Peyer's patch (tissue), 4 donors: ENCODE measurements around the gene SYNDIG1. TPM values are rescaled to one million over a fixed set of nuclear protein-coding genes. Genes with fewer than 3 reads are reported as not detected.

ENCODE experiments used
- DNase-seq, 3 donors: peaks; one replicate each; pipeline ENCODE4 v3.0.0-alpha.2; 2017 to 2019
- H3K27ac ChIP-seq, 4 donors: fragments of 200-600 bp; sonication (generic); one replicate each; pipeline ENCODE4 v1.5.1; 2016 to 2019
- H3K27me3 ChIP-seq, 2 donors: fragments of 200-600 bp; sonication (generic); one replicate each; pipeline ENCODE4 v1.5.1; 2019
- H3K36me3 ChIP-seq, 3 donors: fragments of 200-600 bp; sonication (generic); one replicate each; pipeline ENCODE4 v1.5.1; 2016 to 2019
- H3K4me1 ChIP-seq, 4 donors: fragments of 200-600 bp; sonication (generic); one replicate each; pipeline ENCODE4 v1.5.1; 2016 to 2019
- H3K4me3 ChIP-seq, 4 donors: fragments of 200-600 bp; sonication (generic); 1 replicate in 3 of 4; 2 replicates in 1 of 4; pipeline ENCODE4 v1.5.1; 2016 to 2019; ENCODE audit warnings: mild to moderate bottlenecking in 1 of 4
- H3K9me3 ChIP-seq, 4 donors: fragments of 200-600 bp; sonication (generic); one replicate each; pipeline ENCODE4 v1.5.1; 2016 to 2019; ENCODE audit warnings: mild to moderate bottlenecking in 1 of 4
- POLR2A ChIP-seq, 2 donors: fragments of 450-650 bp; IDR thresholded peaks; one replicate each; pipeline ENCODE4 v1.5.1; 2017; ENCODE audit warnings: antibody characterized with exemption in 2 of 2, mild to moderate bottlenecking in 2 of 2, moderate library complexity in 2 of 2
- total RNA-seq, 4 donors: library from RNA; depleted of rRNA; stranded (reverse); fragments of >200 nt; gene quantifications; one replicate each; pipeline ENCODE4 v1.1.0, GENCODE V29; 2016
- TF ChIP-seq, protein P1 (sequence below), 6 experiments: fragments of 450-650 bp in 4 of 6; fragments of 200-600 bp in 2 of 6; sonication (generic) in 1 of 6; IDR thresholded peaks; one replicate each; pipeline ENCODE4 v1.5.1; 2017 to 2019; ENCODE audit warnings: antibody characterized with exemption in 6 of 6, mild to moderate bottlenecking in 3 of 6, moderate library complexity in 1 of 6

SYNDIG1 gene
- total RNA-seq, 4 donors from 2014 or later, result 0.76 to 1.7 TPM; not detected in 2

DNA sequence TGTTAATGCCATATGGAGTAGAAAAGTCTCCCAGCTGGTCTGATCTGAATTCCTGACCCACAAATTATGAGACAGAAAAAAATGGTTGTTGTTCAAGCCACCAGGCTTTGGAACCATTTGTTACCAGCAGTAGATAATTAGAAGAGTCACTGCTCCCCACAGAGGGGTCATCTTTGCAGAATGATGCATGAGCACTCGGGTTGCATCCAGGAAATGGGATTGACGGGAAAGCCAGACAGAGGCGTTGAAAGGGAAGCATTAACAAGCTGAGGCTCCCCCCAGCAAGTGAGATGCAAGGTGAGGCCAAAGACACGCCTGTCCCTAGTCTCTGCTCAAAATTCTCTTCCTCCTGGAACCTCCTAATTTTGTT, 182.5 kb downstream of the SYNDIG1 start:
- no peak overlapping the region for H3K27ac ChIP-seq
- no peaks in the 10 kb centered on the region for H3K4me1 ChIP-seq

DNA sequence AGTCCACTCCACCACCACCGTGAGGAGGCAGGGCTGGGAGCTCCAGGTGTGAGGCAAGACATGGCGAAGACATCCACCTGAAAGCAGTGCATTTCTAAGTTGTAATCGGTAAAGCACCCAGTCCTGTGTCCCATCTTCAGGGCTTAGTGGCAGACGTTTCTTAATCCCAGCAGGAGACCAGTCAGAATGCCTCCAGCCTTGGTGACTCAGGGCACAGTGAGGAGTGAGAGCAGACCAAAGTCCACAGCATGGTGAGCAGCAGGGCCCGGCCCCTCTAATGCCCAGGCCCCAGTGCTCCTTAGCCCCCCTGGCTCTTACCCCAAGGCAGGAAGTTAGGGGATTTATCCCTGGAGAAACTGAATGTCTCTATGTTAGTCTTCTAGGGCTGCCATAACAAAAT, 183.9 kb downstream of the SYNDIG1 start:
- TF ChIP-seq POLR2A (IDR thresholded peaks at IDR 0.05), result no peak
- TF ChIP-seq, protein P1, sequence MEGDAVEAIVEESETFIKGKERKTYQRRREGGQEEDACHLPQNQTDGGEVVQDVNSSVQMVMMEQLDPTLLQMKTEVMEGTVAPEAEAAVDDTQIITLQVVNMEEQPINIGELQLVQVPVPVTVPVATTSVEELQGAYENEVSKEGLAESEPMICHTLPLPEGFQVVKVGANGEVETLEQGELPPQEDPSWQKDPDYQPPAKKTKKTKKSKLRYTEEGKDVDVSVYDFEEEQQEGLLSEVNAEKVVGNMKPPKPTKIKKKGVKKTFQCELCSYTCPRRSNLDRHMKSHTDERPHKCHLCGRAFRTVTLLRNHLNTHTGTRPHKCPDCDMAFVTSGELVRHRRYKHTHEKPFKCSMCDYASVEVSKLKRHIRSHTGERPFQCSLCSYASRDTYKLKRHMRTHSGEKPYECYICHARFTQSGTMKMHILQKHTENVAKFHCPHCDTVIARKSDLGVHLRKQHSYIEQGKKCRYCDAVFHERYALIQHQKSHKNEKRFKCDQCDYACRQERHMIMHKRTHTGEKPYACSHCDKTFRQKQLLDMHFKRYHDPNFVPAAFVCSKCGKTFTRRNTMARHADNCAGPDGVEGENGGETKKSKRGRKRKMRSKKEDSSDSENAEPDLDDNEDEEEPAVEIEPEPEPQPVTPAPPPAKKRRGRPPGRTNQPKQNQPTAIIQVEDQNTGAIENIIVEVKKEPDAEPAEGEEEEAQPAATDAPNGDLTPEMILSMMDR (IDR thresholded peaks at IDR 0.05), result no peak
- Histone ChIP-seq H3K27me3 (no peaks in the 10 kb centered on the region), H3K9me3 (no peaks in the 10 kb centered on the region), H3K4me1 (no peaks in the 10 kb centered on the region), H3K4me3 (no peak overlapping the region), H3K36me3 (no peaks in the 10 kb centered on the region), H3K27ac (no peak overlapping the region)
- DNase-seq, result peak in 1 of 3 donors; percentile 5

More for the DNA sequence above, 182.5 kb downstream of the SYNDIG1 start:
- no peaks in the 10 kb centered on the region for H3K27me3 ChIP-seq
- no peak for TF ChIP-seq POLR2A (IDR thresholded peaks at IDR 0.05)
- TF ChIP-seq, protein P1 (IDR thresholded peaks at IDR 0.05), result no peak
- H3K9me3 ChIP-seq, result no peaks in the 10 kb centered on the region
- H3K4me3 ChIP-seq, result no peak overlapping the region
- no peaks in the 10 kb centered on the region for H3K36me3 ChIP-seq
- peak in 1 of 3 donors; percentile 7 for DNase-seq

DNA sequence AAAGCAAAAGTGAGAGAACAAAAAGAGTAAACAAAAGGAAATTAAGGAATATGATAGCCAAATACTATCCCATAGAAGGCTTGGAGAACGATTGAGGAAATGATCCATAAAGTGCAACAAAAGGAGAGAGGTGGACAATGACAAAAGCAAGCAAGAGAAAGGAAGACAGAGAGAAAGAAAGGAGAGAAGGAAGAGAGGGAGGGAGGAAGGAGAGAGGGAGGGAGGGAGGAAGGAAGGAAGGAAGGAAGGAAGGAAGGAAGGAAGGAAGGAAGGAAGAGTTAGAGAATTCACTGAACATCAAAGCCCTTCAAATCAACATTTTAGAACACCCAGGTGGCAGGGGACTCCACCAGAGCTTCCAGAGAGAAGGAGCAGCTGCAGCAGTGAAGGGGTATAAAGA, 185.0 kb downstream of the SYNDIG1 start:
- Histone ChIP-seq H3K36me3 (no peaks in the 10 kb centered on the region), H3K27ac (no peak overlapping the region), H3K4me3 (no peak overlapping the region), H3K4me1 (no peaks in the 10 kb centered on the region), H3K27me3 (no peaks in the 10 kb centered on the region), H3K9me3 (no peaks in the 10 kb centered on the region)
- TF ChIP-seq, protein P1 (IDR thresholded peaks at IDR 0.05), result no peak
- TF ChIP-seq POLR2A (IDR thresholded peaks at IDR 0.05), result no peak
- no peak for DNase-seq

DNA sequence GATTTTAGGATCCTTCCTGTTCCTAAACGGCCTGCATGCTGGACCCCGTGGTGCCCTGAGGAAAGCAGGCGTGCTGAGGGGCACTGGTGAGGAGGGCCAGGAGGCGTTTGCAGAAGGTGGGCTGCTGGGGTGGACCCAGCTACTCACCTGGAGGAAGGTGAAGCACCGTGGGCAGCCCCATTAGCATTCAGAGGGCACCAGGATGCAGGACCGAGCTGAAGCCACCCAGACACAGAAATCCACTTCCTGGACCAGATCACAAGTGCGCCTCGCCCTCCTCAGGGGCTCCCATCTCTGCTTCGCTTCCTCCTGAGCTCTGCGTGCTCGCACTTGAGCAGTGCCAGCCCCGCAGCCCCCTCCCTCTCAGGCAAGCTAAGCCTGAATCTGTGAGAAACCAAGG, 187.0 kb downstream of the SYNDIG1 start:
- no peak for TF ChIP-seq POLR2A (IDR thresholded peaks at IDR 0.05)
- no peak overlapping the region for H3K4me3 ChIP-seq
- no peaks in the 10 kb centered on the region for H3K36me3 ChIP-seq
- DNase-seq, result no peak
- no peak overlapping the region for H3K27ac ChIP-seq
- no peaks in the 10 kb centered on the region for H3K27me3 ChIP-seq
- no peaks in the 10 kb centered on the region for H3K9me3 ChIP-seq
- H3K4me1 ChIP-seq, result no peaks in the 10 kb centered on the region

DNA sequence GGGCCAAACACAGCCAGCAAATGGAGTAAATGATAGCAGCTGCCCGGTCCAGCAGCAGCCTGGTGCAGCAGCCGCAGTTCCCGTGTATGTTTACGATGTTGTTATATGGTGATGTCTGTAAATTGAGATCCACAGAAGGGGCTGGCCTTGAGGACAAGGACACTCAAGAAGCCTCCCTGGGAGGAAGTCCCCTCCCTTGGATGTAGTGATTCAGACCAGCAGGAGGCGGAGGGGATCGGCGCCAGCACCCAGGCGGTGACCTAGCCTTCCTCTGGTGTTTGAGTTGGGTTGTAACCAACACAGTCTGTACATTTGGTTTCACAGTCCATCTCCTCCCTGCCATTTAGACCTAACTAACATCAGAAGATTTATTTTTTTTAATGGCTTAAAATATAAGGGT, 187.8 kb downstream of the SYNDIG1 start:
- no peak overlapping the region for H3K27ac ChIP-seq
- DNase-seq, result no peak
- TF ChIP-seq POLR2A (IDR thresholded peaks at IDR 0.05), result no peak
- TF ChIP-seq, protein P1 (IDR thresholded peaks at IDR 0.05), result no peak
- H3K36me3 ChIP-seq, result no peaks in the 10 kb centered on the region
- no peaks in the 10 kb centered on the region for H3K9me3 ChIP-seq
- no peaks in the 10 kb centered on the region for H3K4me1 ChIP-seq
- H3K4me3 ChIP-seq, result no peak overlapping the region
- no peaks in the 10 kb centered on the region for H3K27me3 ChIP-seq

DNA sequence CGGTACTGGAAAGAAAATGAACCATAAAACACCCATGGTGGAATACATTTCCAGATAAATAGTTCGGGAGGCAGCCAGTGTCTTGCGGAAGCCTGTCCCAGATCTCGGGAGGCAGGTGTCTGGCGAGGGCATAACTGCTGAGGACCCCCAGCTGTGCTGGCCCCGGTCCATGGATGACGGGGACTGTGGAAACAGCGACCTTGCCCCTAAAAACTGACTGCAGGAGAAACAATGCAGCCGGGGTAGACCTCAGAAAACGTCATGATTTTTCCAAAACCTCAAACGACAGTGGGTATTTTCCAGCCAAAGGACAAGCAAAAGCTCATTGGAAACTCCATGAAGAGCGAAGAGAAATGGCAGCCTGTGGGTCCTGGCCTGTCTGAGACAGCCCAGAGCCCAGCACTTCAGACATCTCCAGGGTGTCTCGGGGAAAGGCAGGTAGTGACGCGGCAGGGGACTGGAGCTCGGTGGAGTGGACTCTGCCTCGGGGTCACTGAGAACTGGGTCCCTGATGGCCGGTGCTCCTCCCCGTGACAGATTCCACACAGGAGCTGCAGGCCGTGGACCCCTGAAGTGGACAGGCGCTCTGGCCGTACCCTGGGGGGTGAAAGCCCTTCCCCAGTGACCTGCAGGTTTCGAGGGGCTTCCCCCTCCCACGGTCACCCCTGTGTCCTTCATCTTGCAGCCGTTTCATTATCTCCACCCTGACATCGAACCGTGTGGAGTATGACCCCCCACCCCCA, 188.6 kb downstream of the SYNDIG1 start:
- Histone ChIP-seq H3K4me1 (no peaks in the 10 kb centered on the region), H3K9me3 (no peaks in the 10 kb centered on the region), H3K27ac (no peak overlapping the region), H3K36me3 (no peaks in the 10 kb centered on the region), H3K27me3 (no peaks in the 10 kb centered on the region), H3K4me3 (no peak overlapping the region)
- no peak for DNase-seq
- TF ChIP-seq POLR2A (IDR thresholded peaks at IDR 0.05), result no peak
- TF ChIP-seq, protein P1 (IDR thresholded peaks at IDR 0.05), result no peak
